HepG2 (cell line): ENCODE results near the gene SMYD4. TPM values are rescaled to one million over a fixed set of nuclear protein-coding genes. Genes with fewer than 3 reads are reported as not detected.

Experiments
- ATAC-seq: fragments of 200-7000 bp; cut with Tn5 transposase; 3 replicates; pipeline ENCODE4 v1.9.1; 2020; ENCODE audit warnings: mild to moderate bottlenecking, moderate library complexity
- BruUV-seq: library from RNA; stranded (reverse); fragments of 400-500 nt; replicated peaks from 2 replicates; lab custom pipeline; 2021; lab: Mats Ljungman, UMichigan
- CTCF ChIA-PET: fragments of 300-600 bp; formaldehyde crosslinking; extraction: SDS; loops from one replicate; lab custom pipeline; 2021; ENCODE audit warnings: low total read pairs, inconsistent platforms, low intra/inter-chr PET ratio; lab: Yijun Ruan, JAX
- POLR2A ChIA-PET: fragments of 350-600 bp; sonication (Branson Sonifier 250); formaldehyde crosslinking; loops from one replicate; lab custom pipeline; 2020; ENCODE audit warnings: antibody characterized with exemption, inconsistent platforms; lab: Yijun Ruan, JAX
- DNase-seq: peaks from one replicate; pipeline ENCODE4 v3.0.0-alpha.2; 2015; ENCODE audit warnings: low spot score
- FAIRE-seq: peaks from 3 replicates; lab custom pipeline; 2011; peaks lifted over from hg19 to GRCh38; lab: Jason Lieb, UNC
- H2AFZ ChIP-seq: one replicate; pipeline ENCODE4 v1.6.1; 2011; ENCODE audit warnings: low read length, inconsistent platforms
- H3K27ac ChIP-seq: fragments of 300-600 bp; 3 replicates; pipeline ENCODE4 v1.8.0; 2011; ENCODE audit warnings: mixed run types, mild to moderate bottlenecking, mixed read lengths, low read length, inconsistent platforms; ENCODE audit not compliant: insufficient read depth; ENCODE audit errors: extremely low read length
- H3K27me3 ChIP-seq, 2 experiments: fragments of 200-600 bp in 1 of 2; 2 replicates in 1 of 2; 3 replicates in 1 of 2; pipeline versions ENCODE4 v1.6.0 to v1.8.0; 2011; ENCODE audit warnings: low read length in 2 of 2, mild to moderate bottlenecking in 2 of 2, moderate library complexity in 2 of 2, inconsistent platforms in 1 of 2; ENCODE audit not compliant: insufficient read depth in 2 of 2, control insufficient read depth in 1 of 2
- H3K36me3 ChIP-seq, 2 experiments: fragments of 200-600 bp in 1 of 2; replicated peaks in 1 of 2; 2 replicates in 1 of 2; 3 replicates in 1 of 2; pipeline versions ENCODE4 v1.5.1 to v1.8.0; 2011; ENCODE audit warnings: low read length in 2 of 2, inconsistent platforms in 1 of 2; ENCODE audit not compliant: insufficient read depth in 2 of 2, control insufficient read depth in 1 of 2
- H3K4me1 ChIP-seq: 2 replicates; pipeline ENCODE4 v1.5.1; 2012; ENCODE audit warnings: low read length, inconsistent platforms; ENCODE audit not compliant: insufficient read depth
- H3K4me2 ChIP-seq: 2 replicates; pipeline ENCODE4 v1.6.0; 2011; ENCODE audit warnings: low read depth, low read length, inconsistent platforms
- H3K4me3 ChIP-seq, 3 experiments: fragments of 200-600 bp in 1 of 3; sonication (generic), shearing (Covaris generic) in 1 of 3; replicated peaks in 1 of 3; 2 replicates each; pipeline ENCODE4 v1.5.1; 2011 to 2016; ENCODE audit warnings: low read length in 3 of 3, inconsistent platforms in 2 of 3, low read depth in 2 of 3, mild to moderate bottlenecking in 2 of 3, control low read depth in 1 of 3, mixed read lengths in 1 of 3; ENCODE audit not compliant: insufficient read depth in 1 of 3
- H3K79me2 ChIP-seq: one replicate; pipeline ENCODE4 v1.6.1; 2011; ENCODE audit warnings: low read length, inconsistent platforms; ENCODE audit not compliant: insufficient read depth
- H3K9ac ChIP-seq: 2 replicates; pipeline ENCODE4 v1.6.0; 2011; ENCODE audit warnings: mild to moderate bottlenecking, low read depth, low read length, inconsistent platforms; ENCODE audit not compliant: insufficient read depth
- H3K9me3 ChIP-seq: 2 replicates; pipeline ENCODE4 v1.5.1; 2012; ENCODE audit warnings: mild to moderate bottlenecking, low read length
- H4K20me1 ChIP-seq: 2 replicates; pipeline ENCODE4 v1.6.0; 2011; ENCODE audit warnings: inconsistent platforms, mild to moderate bottlenecking, low read length, moderate library complexity; ENCODE audit not compliant: insufficient read depth
- KIAA2018 ChIP-seq: sonication (generic); formaldehyde crosslinking; IDR thresholded peaks from 2 replicates; pipeline ENCODE4 v1.5.0; 2020; ENCODE audit warnings: mild to moderate bottlenecking, missing genetic modification reagents, borderline replicate concordance
- SMARCC2 ChIP-seq: fragments of 450-650 bp; IDR thresholded peaks from 2 replicates; pipeline ENCODE4 v1.6.1; 2017; ENCODE audit warnings: antibody characterized with exemption, mild to moderate bottlenecking
- SRY ChIP-seq: sonication (generic); formaldehyde crosslinking; IDR thresholded peaks from 2 replicates; pipeline ENCODE4 v1.8.0; 2022; ENCODE audit warnings: mild to moderate bottlenecking, missing genetic modification reagents
- SUZ12 ChIP-seq: fragments of 150-350 bp; IDR thresholded peaks from 2 replicates; pipeline ENCODE4 v1.6.1; 2014; ENCODE audit warnings: low read depth, low read length
- ZNF766 ChIP-seq: sonication (generic); formaldehyde crosslinking; IDR thresholded peaks from 2 replicates; pipeline ENCODE4 v1.5.0; 2020; ENCODE audit warnings: missing genetic modification reagents, borderline replicate concordance
- ZNF83 ChIP-seq: sonication (generic); formaldehyde crosslinking; IDR thresholded peaks from 2 replicates; pipeline ENCODE4 v1.4.0; 2020; ENCODE audit warnings: missing genetic modification reagents, mild to moderate bottlenecking, borderline replicate concordance
- WGBS: methylation state at CpG from one replicate; pipeline ENCODE4 v1.1.6; 2017; ENCODE audit warnings: low lambda C conversion rate; 5-methylcytosine and 5-hydroxymethylcytosine counted together
- in situ Hi-C: cut with HindIII; loops from 2 replicates; pipeline ENCODE4 v1.10.0; 2017; ENCODE audit warnings: low pct_unique_long_range_greater_than_20kb; ENCODE audit not compliant: extremely low pct_ligation_motif_present
- intact Hi-C: fragments of 100-400 bp; cut with micrococcal nuclease; formaldehyde crosslinking; loops from one replicate; pipeline ENCODE4 v1.10.0; 2022; ENCODE audit not compliant: unreplicated experiment
- polyA plus RNA-seq, 8 experiments: library from polyadenylated mRNA; depleted of rRNA in 3 of 8; stranded (reverse) in 7 of 8; unstranded in 1 of 8; fragments of >200 nt; fragmentation: Illumina TruSeq in 4 of 8; extraction: Trizol in 4 of 8; gene quantifications; 2 replicates each; pipeline versions ENCODE4 v1.2.1 to v1.2.3, GENCODE V29; 2011 to 2016; ENCODE audit warnings: low read depth in 4 of 8, missing spikeins in 1 of 8, mixed read lengths in 1 of 8; ENCODE audit not compliant: insufficient read depth in 1 of 8
- total RNA-seq, 5 experiments: library from RNA; depleted of rRNA; stranded (reverse); fragments of >200 nt; fragmentation: Illumina TruSeq; extraction: Trizol; gene quantifications; 2 replicates each; pipeline ENCODE4 v1.2.3, GENCODE V29; 2016; ENCODE audit warnings: low read depth in 1 of 5
- TF ChIP-seq, protein P1 (sequence below): sonication (generic); formaldehyde crosslinking; IDR thresholded peaks from 2 replicates; pipeline ENCODE4 v1.9.0; 2022; ENCODE audit warnings: low read depth, missing genetic modification reagents

SMYD4 gene
- total and polyA plus RNA-seq, 2 of the 13 experiments (the other 11 are each of a cell fraction or from before 2014, with no cell fraction given), result 7.4 to 11.3 TPM

DNA sequence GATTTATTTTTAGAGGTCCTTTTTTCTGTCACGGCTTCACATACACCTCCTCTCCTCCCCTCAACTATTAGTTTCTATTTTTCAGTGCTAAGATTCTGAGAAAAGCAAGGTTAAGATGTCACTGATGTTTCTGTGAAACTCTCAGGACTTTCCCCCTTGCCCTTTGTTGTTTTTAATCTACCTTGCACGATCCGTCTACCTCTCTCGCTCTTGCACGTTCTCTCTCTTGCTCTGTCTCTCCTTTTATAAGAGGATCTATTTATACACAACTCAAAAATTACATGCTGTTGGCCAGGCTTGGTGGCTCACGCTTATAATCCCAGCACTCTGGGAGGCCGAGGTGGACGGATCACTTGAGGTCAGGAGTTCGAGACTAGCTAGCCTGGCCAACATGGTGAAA, 43.7 kb upstream of the SMYD4 start:
- in situ Hi-C loops, result no loop called here
- Histone ChIP-seq H3K27ac (no peak overlapping the region), H3K27me3 (no peaks in the 10 kb centered on the region), H3K4me2 (no peak overlapping the region), H4K20me1 (no peaks in the 10 kb centered on the region), H3K9ac (no peak overlapping the region), H2AFZ (no peak overlapping the region), H3K36me3 (peaks cover 7 to 57% of the 10 kb centered on the region in 2 experiments), H3K79me2 (no peaks in the 10 kb centered on the region), H3K4me3 (no peak overlapping the region), H3K4me1 (no peaks in the 10 kb centered on the region), H3K9me3 (no peaks in the 10 kb centered on the region)
- TF ChIP-seq ZNF83 (CRISPR knock-in tag), result no peak
- TF ChIP-seq ZNF766 (CRISPR knock-in tag), result no peak
- TF ChIP-seq SMARCC2, result no peak
- TF ChIP-seq, protein P1, sequence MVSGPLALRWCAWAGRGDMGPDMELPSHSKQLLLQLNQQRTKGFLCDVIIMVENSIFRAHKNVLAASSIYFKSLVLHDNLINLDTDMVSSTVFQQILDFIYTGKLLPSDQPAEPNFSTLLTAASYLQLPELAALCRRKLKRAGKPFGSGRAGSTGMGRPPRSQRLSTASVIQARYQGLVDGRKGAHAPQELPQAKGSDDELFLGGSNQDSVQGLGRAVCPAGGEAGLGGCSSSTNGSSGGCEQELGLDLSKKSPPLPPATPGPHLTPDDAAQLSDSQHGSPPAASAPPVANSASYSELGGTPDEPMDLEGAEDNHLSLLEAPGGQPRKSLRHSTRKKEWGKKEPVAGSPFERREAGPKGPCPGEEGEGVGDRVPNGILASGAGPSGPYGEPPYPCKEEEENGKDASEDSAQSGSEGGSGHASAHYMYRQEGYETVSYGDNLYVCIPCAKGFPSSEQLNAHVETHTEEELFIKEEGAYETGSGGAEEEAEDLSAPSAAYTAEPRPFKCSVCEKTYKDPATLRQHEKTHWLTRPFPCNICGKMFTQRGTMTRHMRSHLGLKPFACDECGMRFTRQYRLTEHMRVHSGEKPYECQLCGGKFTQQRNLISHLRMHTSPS (CRISPR knock-in tag), result no peak
- no peak for TF ChIP-seq KIAA2018 (CRISPR knock-in tag)
- TF ChIP-seq SUZ12, result no peak
- TF ChIP-seq SRY (CRISPR knock-in tag), result no peak
- BruUV-seq, result no TSS peak
- DNase-seq (no peak), ATAC-seq (no peak), FAIRE-seq (no peak)
- intact Hi-C loops, result loop anchor here (5.0 kb wide), 1 partner anchor 369 kb away; no protein-coding TSS in a partner anchor
- WGBS, result 94% methylated on average over 9 of the region's 9 CpGs
- ChIA-PET POLR2A (no interaction called here), CTCF (no interaction called here)
